AG04450 (cell line): ENCODE results near the gene AMHR2. TPM values are rescaled to one million over a fixed set of nuclear protein-coding genes. Genes with fewer than 3 reads are reported as not detected.

Source experiments
- CTCF ChIA-PET: fragments of 300-600, 350-600 bp; formaldehyde crosslinking; extraction: SDS; loops from one replicate; lab custom pipeline; 2022; ENCODE audit warnings: antibody characterized with exemption, inconsistent platforms; lab: Charles Lee
- POLR2A ChIA-PET: fragments of 350-600 bp; formaldehyde crosslinking; extraction: SDS; loops from one replicate; lab custom pipeline; 2021; ENCODE audit warnings: antibody characterized with exemption, inconsistent platforms; lab: Yijun Ruan, JAX
- DNase-seq: peaks from one replicate; pipeline ENCODE4 v3.0.0-alpha.2; 2011; ENCODE audit warnings: low read depth, low spot score
- H3K27ac ChIP-seq: one replicate; pipeline ENCODE4 v1.5.1; 2012; ENCODE audit warnings: low read depth, low read length, control low read depth
- H3K27me3 ChIP-seq: one replicate; pipeline ENCODE4 v1.6.0; 2012; ENCODE audit warnings: low read length; ENCODE audit not compliant: control insufficient read depth, insufficient read depth
- H3K4me3 ChIP-seq: 2 replicates; pipeline ENCODE4 v1.5.1; 2011; ENCODE audit warnings: mild to moderate bottlenecking, low read depth, low read length, control low read depth
- H3K9me3 ChIP-seq: 2 replicates; pipeline ENCODE4 v1.5.1; 2012; ENCODE audit warnings: low read length; ENCODE audit not compliant: control insufficient read depth, insufficient read depth
- polyA plus RNA-seq: library from polyadenylated mRNA; depleted of rRNA; stranded (reverse); fragments of >200 nt; gene quantifications from 2 replicates; pipeline ENCODE4 v1.2.3, GENCODE V29; 2011; rRNA removed
- TF ChIP-seq, protein P1 (sequence below): IDR thresholded peaks from 2 replicates; pipeline ENCODE4 v1.5.1; 2011; ENCODE audit warnings: low read depth, low read length, control low read depth, inconsistent platforms

The AMHR2 gene
- polyA plus RNA-seq, 1 experiment, result not detected

DNA sequence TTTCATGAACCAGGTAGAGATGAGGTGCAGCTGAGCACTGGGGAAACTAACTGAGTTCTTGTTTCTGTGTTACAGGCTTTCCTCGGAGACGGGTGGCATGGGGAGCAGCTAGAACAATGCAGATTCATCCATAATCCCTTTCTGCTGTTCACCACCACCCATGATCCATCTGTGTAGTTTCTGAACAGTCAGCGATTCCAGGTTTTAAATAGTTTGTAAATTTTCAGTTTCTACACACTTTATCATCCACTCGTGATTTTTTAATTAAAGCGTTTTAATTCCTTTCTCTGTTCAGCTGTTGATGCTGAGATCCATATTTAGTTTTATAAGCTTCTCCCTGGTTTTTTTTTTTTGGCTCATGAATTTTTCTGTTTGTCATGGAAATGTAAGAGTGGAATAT, 55.7 kb downstream of the AMHR2 start:
- TF ChIP-seq, protein P1, sequence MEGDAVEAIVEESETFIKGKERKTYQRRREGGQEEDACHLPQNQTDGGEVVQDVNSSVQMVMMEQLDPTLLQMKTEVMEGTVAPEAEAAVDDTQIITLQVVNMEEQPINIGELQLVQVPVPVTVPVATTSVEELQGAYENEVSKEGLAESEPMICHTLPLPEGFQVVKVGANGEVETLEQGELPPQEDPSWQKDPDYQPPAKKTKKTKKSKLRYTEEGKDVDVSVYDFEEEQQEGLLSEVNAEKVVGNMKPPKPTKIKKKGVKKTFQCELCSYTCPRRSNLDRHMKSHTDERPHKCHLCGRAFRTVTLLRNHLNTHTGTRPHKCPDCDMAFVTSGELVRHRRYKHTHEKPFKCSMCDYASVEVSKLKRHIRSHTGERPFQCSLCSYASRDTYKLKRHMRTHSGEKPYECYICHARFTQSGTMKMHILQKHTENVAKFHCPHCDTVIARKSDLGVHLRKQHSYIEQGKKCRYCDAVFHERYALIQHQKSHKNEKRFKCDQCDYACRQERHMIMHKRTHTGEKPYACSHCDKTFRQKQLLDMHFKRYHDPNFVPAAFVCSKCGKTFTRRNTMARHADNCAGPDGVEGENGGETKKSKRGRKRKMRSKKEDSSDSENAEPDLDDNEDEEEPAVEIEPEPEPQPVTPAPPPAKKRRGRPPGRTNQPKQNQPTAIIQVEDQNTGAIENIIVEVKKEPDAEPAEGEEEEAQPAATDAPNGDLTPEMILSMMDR, result no peak
- Histone ChIP-seq H3K27me3 (no peaks in the 10 kb centered on the region), H3K9me3 (no peaks in the 10 kb centered on the region), H3K27ac (no peak overlapping the region), H3K4me3 (no peak overlapping the region)
- POLR2A ChIA-PET, result interaction anchor here (0.6 to 6.2 kb wide), 3 partner anchors 20 to 38 kb away, joined by 3 to 50 read pairs (median 11); partner anchors contain the start of genes MAP3K12, PRR13 and TARBP2
- no peak for DNase-seq
- CTCF ChIA-PET, result interaction anchor here (0.6 to 1.9 kb wide), 4 partner anchors 29 to 158 kb away, joined by 4 to 8 read pairs (median 6); partner anchors contain the start of gene AAAS

DNA sequence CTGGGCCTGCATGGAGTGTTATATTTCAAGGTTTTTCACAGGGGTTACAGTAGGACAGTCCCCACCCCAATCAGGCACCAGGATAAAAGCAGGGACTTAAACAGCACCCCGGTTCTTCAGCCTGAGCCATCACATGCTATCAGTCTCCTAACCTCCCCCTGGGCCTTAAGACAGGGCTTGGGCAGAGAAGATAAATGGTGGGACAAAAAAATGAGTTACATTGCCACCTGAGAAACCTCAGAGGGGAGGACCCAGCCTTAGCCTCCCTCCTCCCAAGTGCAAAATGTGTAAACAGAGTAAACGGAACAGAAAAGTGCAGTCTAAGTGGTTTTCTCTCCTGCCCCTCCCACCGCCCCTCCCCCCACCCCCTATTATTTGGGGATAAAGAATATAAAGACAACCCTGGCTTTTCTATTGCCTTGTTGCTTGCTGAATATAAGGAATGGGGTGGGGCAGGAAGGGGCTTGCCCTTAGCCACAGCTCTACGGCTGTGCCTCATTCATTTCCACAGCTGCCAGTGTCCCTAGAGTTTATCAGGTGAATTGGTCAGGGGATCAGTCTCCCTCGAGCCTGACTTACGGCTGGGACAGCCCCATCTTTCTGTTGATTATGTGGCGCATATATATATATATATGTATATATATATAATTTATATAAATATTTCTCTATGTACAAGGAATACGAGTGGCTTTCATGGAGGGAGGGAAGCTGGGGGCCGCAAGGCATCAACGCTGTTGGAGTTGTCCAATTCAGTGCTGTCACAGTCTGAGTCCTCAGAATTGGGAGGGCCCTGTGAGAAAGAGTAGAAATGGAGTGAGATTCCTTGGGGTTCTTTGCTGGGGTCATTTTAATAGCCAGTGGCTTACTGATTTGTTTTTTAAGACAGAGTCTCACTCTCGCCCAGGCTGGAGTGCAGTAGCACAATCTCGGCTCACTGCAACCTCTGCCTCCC, 57.1 kb downstream of the AMHR2 start:
- peak overlapping the region; percentile 31 for H3K27ac ChIP-seq
- POLR2A ChIA-PET, result interaction anchor here (1.1 to 6.2 kb wide), 7 partner anchors 10 to 156 kb away, joined by 3 to 50 read pairs (median 4); partner anchors contain the start of genes MAP3K12 and TARBP2
- H3K4me3 ChIP-seq, result no peak overlapping the region
- H3K9me3 ChIP-seq, result no peaks in the 10 kb centered on the region
- no peaks in the 10 kb centered on the region for H3K27me3 ChIP-seq
- no peak for DNase-seq
- TF ChIP-seq, protein P1, result no peak
- CTCF ChIA-PET, result interaction anchor here (1.2 to 1.5 kb wide), 4 partner anchors 60 to 160 kb away, joined by 3 to 7 read pairs (median 5); partner anchors contain the start of gene AAAS

Other genes starting within 250 kb of the AMHR2 start
- gene ZNF740, start 243.1 kb upstream of the AMHR2 start, polyA plus RNA-seq, result 20.9 and 21.7 TPM in 2 replicates
- gene CSAD, start 242.9 kb upstream of the AMHR2 start, polyA plus RNA-seq, result 18.9 and 21.6 TPM in 2 replicates
- gene ITGB7, start 216.6 kb upstream of the AMHR2 start, polyA plus RNA-seq, result 0.15 and 0.19 TPM in 2 replicates
- 20.1 and 25.6 TPM in 2 replicates for gene RARG, start 191.6 kb upstream of the AMHR2 start, polyA plus RNA-seq
- 1.6 and 2.1 TPM in 2 replicates for gene ESPL1, start 155.6 kb upstream of the AMHR2 start, polyA plus RNA-seq
- gene PFDN5, start 128.3 kb upstream of the AMHR2 start, polyA plus RNA-seq, result 970 and 991 TPM in 2 replicates
- 47.8 and 63.2 TPM in 2 replicates for gene MYG1, start 124.2 kb upstream of the AMHR2 start, polyA plus RNA-seq
- gene AAAS, start 102.2 kb upstream of the AMHR2 start, polyA plus RNA-seq, result 40.0 and 46.7 TPM in 2 replicates
- not detected in 2 replicates for gene SP7, start 87.5 kb upstream of the AMHR2 start, polyA plus RNA-seq
- 44.6 and 45.9 TPM in 2 replicates for gene SP1, start 43.7 kb upstream of the AMHR2 start, polyA plus RNA-seq
- gene PRR13, start 17.9 kb downstream of the AMHR2 start, polyA plus RNA-seq, result 71.4 and 92.8 TPM in 2 replicates
- 286 and 408 TPM in 2 replicates for gene PCBP2, start 28.2 kb downstream of the AMHR2 start, polyA plus RNA-seq
- 35.7 and 46.1 TPM in 2 replicates for gene MAP3K12, start 75.6 kb downstream of the AMHR2 start, polyA plus RNA-seq
- gene TARBP2, start 77.4 kb downstream of the AMHR2 start, polyA plus RNA-seq, result 25.0 and 33.0 TPM in 2 replicates
- not detected in 2 replicates for gene NPFF, start 83.6 kb downstream of the AMHR2 start, polyA plus RNA-seq
- 21.7 and 27.1 TPM in 2 replicates for gene ATF7, start 202.5 kb downstream of the AMHR2 start, polyA plus RNA-seq